ENCODE results near the gene CAMTA1. TPM values are rescaled to one million over a fixed set of nuclear protein-coding genes. Genes with fewer than 3 reads are reported as not detected.

Gene CAMTA1
- total RNA-seq, 1 donor from 2014 or later, result 268 TPM

GRCh38 chr1:7749126-7749525 lies 963.9 kb downstream of the CAMTA1 start:
- no peak overlapping the region for H3K27ac ChIP-seq
- peaks cover 2% of the 10 kb centered on the region for H3K27me3 Mint-ChIP-seq (ENCODE audit: insufficient read depth, low read depth)
- no peaks in the 10 kb centered on the region for H3K9me3 ChIP-seq (ENCODE audit: low read depth)
- H3K4me3 Mint-ChIP-seq, result no peak overlapping the region
- H3K36me3 ChIP-seq, result no peaks in the 10 kb centered on the region
- H3K9me3 Mint-ChIP-seq, result no peaks in the 10 kb centered on the region
- H3K79me2 ChIP-seq (ENCODE audit: low read depth), result no peaks in the 10 kb centered on the region
- H3K4me1 ChIP-seq, result peaks cover 11% of the 10 kb centered on the region
- peaks cover 4% of the 10 kb centered on the region for H4K20me1 ChIP-seq (ENCODE audit: low read depth)
- no peak overlapping the region for H3K27ac Mint-ChIP-seq
- no peak overlapping the region for H3K9ac ChIP-seq
- no peak overlapping the region for H3K4me3 ChIP-seq
- H3K4me2 ChIP-seq, result no peak overlapping the region
- no peak overlapping the region for H2AFZ ChIP-seq (replicated peaks)
- peaks cover 41% of the 10 kb centered on the region for H3K4me1 Mint-ChIP-seq
- TF ChIP-seq EZH2 (IDR thresholded peaks at IDR 0.05) (no peak), CTCF (IDR thresholded peaks at IDR 0.05) (no peak), EZH2phosphoT487 (IDR thresholded peaks at IDR 0.05) (no peak)
- no peak for DNase-seq (ENCODE audit: low spot score)
- H3F3A ChIP-seq (ENCODE audit: low read depth), result peaks cover 17% of the 10 kb centered on the region
- peaks cover 23% of the 10 kb centered on the region for H3K36me3 Mint-ChIP-seq
- H3K27me3 ChIP-seq, result no peaks in the 10 kb centered on the region

- H3K27me3 ChIP-seq, result no peaks in the 10 kb centered on the region
- peaks cover 4% of the 10 kb centered on the region for H4K20me1 ChIP-seq (ENCODE audit: low read depth)
- no peaks in the 10 kb centered on the region for H3K9me3 ChIP-seq (ENCODE audit: low read depth)
- H3K4me2 ChIP-seq, result no peak overlapping the region
- no peak overlapping the region for H3K9ac ChIP-seq
- peaks cover 11% of the 10 kb centered on the region for H3K4me1 ChIP-seq
- no peak overlapping the region for H3K27ac ChIP-seq
- DNase-seq (ENCODE audit: low spot score), result no peak
- H2AFZ ChIP-seq (replicated peaks), result no peak overlapping the region
- no peaks in the 10 kb centered on the region for H3K79me2 ChIP-seq (ENCODE audit: low read depth)
- H3K4me3 Mint-ChIP-seq, result no peak overlapping the region
- H3K9me3 Mint-ChIP-seq, result no peaks in the 10 kb centered on the region
- H3K36me3 Mint-ChIP-seq, result peaks cover 15% of the 10 kb centered on the region
- no peaks in the 10 kb centered on the region for H3K36me3 ChIP-seq
- TF ChIP-seq EZH2phosphoT487 (IDR thresholded peaks at IDR 0.05) (no peak), EZH2 (IDR thresholded peaks at IDR 0.05) (no peak), CTCF (IDR thresholded peaks at IDR 0.05) (no peak)
- no peak overlapping the region for H3K4me3 ChIP-seq
- peaks cover 49% of the 10 kb centered on the region for H3K4me1 Mint-ChIP-seq
- H3F3A ChIP-seq (ENCODE audit: low read depth), result peaks cover 17% of the 10 kb centered on the region
- peaks cover 2% of the 10 kb centered on the region for H3K27me3 Mint-ChIP-seq (ENCODE audit: insufficient read depth, low read depth)
- peak overlapping the region; percentile 22 for H3K27ac Mint-ChIP-seq
Observed at GRCh38 chr1:7751174-7751573, 965.9 kb downstream of the CAMTA1 start.

GRCh38 chr1:7752512-7753417 lies 967.5 kb downstream of the CAMTA1 start:
- Histone ChIP-seq H3K4me3 (peak overlapping the region; percentile 39), H3K36me3 (no peaks in the 10 kb centered on the region), H3K4me2 (peak overlapping the region; percentile 71), H3F3A (ENCODE audit: low read depth) (peaks cover 17% of the 10 kb centered on the region), H2AFZ (replicated peaks) (no peak overlapping the region), H3K9ac (no peak overlapping the region), H3K27me3 (no peaks in the 10 kb centered on the region), H4K20me1 (ENCODE audit: low read depth) (peaks cover 4% of the 10 kb centered on the region), H3K4me1 (peaks cover 11% of the 10 kb centered on the region), H3K27ac (no peak overlapping the region), H3K79me2 (ENCODE audit: low read depth) (no peaks in the 10 kb centered on the region), H3K9me3 (ENCODE audit: low read depth) (no peaks in the 10 kb centered on the region)
- DNase-seq (ENCODE audit: low spot score), result peak; percentile 90
- H3K4me1 Mint-ChIP-seq, result peaks cover 49% of the 10 kb centered on the region
- H3K27ac Mint-ChIP-seq, result peak overlapping the region; percentile 96
- H3K27me3 Mint-ChIP-seq (ENCODE audit: insufficient read depth, low read depth), result peaks cover 2% of the 10 kb centered on the region
- H3K9me3 Mint-ChIP-seq, result no peaks in the 10 kb centered on the region
- peak overlapping the region; percentile 64 for H3K4me3 Mint-ChIP-seq
- peak; percentile 40 for TF ChIP-seq EZH2 (IDR thresholded peaks at IDR 0.05)
- TF ChIP-seq CTCF (IDR thresholded peaks at IDR 0.05), result peak; percentile 94
- TF ChIP-seq EZH2phosphoT487 (IDR thresholded peaks at IDR 0.05), result peak; percentile 79
- peaks cover 15% of the 10 kb centered on the region for H3K36me3 Mint-ChIP-seq

All from neural progenitor cell (in vitro differentiated cells).